Brain microvascular endothelial cell (primary cell): ENCODE measurements around the gene GRIK3.
A peak's percentile ranks its signal among the peaks of the same experiment; 100 is the strongest.

Experiments
- DNase-seq: peaks from one replicate; pipeline ENCODE4 v3.0.0-alpha.2; 2020
- H3K27ac ChIP-seq: fragments of 250-450 bp; sonication (Bioruptor Pico); 2 replicates; pipeline ENCODE4 v1.5.1; 2020; ENCODE audit warnings: mild to moderate bottlenecking, moderate library complexity
- H3K27me3 ChIP-seq: fragments of 250-450 bp; sonication (Bioruptor Pico); replicated peaks from 2 replicates; pipeline ENCODE4 v1.5.1; 2020; ENCODE audit warnings: mild to moderate bottlenecking
- H3K36me3 ChIP-seq: fragments of 250-450 bp; sonication (Bioruptor Pico); replicated peaks from 2 replicates; pipeline ENCODE4 v1.5.1; 2020; ENCODE audit warnings: mild to moderate bottlenecking
- H3K4me3 ChIP-seq: 2 replicates; pipeline ENCODE4 v1.5.1; 2011; ENCODE audit warnings: low read depth, mild to moderate bottlenecking, control low read depth, low read length, moderate library complexity
- CTCF ChIP-seq: IDR thresholded peaks from 2 replicates; pipeline ENCODE4 v1.5.1; 2011; ENCODE audit warnings: low read depth, mild to moderate bottlenecking, moderate library complexity, low read length, control low read depth, inconsistent platforms; ENCODE audit errors: missing control alignments
- in situ Hi-C: cut with HindIII; loops from 2 replicates; pipeline ENCODE4 v1.10.0; 2017; ENCODE audit warnings: low sequenced_read_pairs, low pct_ligation_motif_present

Gene GRIK3

GRCh38 chr1:36927826-36928225 lies 106.5 kb downstream of the GRIK3 start:
- in situ Hi-C loops, result no loop called here
- no peak overlapping the region for H3K4me3 ChIP-seq
- H3K27ac ChIP-seq, result no peak overlapping the region
- DNase-seq, result no peak
- TF ChIP-seq CTCF, result no peak
- H3K27me3 ChIP-seq, result no peaks in the 10 kb centered on the region
- no peaks in the 10 kb centered on the region for H3K36me3 ChIP-seq

GRCh38 chr1:36925251-36925650 lies 109.1 kb downstream of the GRIK3 start:
- no peak for DNase-seq
- in situ Hi-C loops, result no loop called here
- no peak for TF ChIP-seq CTCF
- Histone ChIP-seq H3K27me3 (no peaks in the 10 kb centered on the region), H3K4me3 (no peak overlapping the region), H3K36me3 (no peaks in the 10 kb centered on the region), H3K27ac (no peak overlapping the region)

GRCh38 chr1:36924282-36924811 lies 110.0 kb downstream of the GRIK3 start:
- DNase-seq, result peak; percentile 5
- no peak overlapping the region for H3K27ac ChIP-seq
- TF ChIP-seq CTCF, result no peak
- no peak overlapping the region for H3K4me3 ChIP-seq
- in situ Hi-C loops, result no loop called here
- H3K36me3 ChIP-seq, result no peaks in the 10 kb centered on the region
- no peaks in the 10 kb centered on the region for H3K27me3 ChIP-seq

- Histone ChIP-seq H3K36me3 (no peaks in the 10 kb centered on the region), H3K27me3 (no peaks in the 10 kb centered on the region), H3K27ac (no peak overlapping the region), H3K4me3 (no peak overlapping the region)
- no peak for TF ChIP-seq CTCF
- in situ Hi-C loops, result no loop called here
- no peak for DNase-seq
Observed at GRCh38 chr1:36922593-36923426, 111.5 kb downstream of the GRIK3 start.

GRCh38 chr1:36922071-36922470 lies 112.2 kb downstream of the GRIK3 start:
- in situ Hi-C loops, result no loop called here
- no peaks in the 10 kb centered on the region for H3K36me3 ChIP-seq
- TF ChIP-seq CTCF, result no peak
- H3K27ac ChIP-seq, result no peak overlapping the region
- no peaks in the 10 kb centered on the region for H3K27me3 ChIP-seq
- no peak for DNase-seq
- no peak overlapping the region for H3K4me3 ChIP-seq

GRCh38 chr1:36920801-36921405 lies 113.4 kb downstream of the GRIK3 start:
- in situ Hi-C loops, result no loop called here
- DNase-seq, result no peak

More at GRCh38 chr1:36920801-36921405, 113.4 kb downstream of the GRIK3 start:
- no peak overlapping the region for H3K4me3 ChIP-seq
- no peaks in the 10 kb centered on the region for H3K36me3 ChIP-seq
- no peaks in the 10 kb centered on the region for H3K27me3 ChIP-seq
- no peak overlapping the region for H3K27ac ChIP-seq
- TF ChIP-seq CTCF, result no peak
